Hematopoietic multipotent progenitor cell treated with erythropoietin and hydrocortisone succinate and interleukin-3 and kit ligand, for 6 days (in vitro differentiated cells): ENCODE measurements around the gene DTD1.
A peak's percentile ranks its signal among the peaks of the same experiment; 100 is the strongest.

ENCODE experiments used
- DNase-seq: peaks from one replicate; pipeline ENCODE4 v3.0.0-alpha.2; 2015

Gene DTD1

DNA sequence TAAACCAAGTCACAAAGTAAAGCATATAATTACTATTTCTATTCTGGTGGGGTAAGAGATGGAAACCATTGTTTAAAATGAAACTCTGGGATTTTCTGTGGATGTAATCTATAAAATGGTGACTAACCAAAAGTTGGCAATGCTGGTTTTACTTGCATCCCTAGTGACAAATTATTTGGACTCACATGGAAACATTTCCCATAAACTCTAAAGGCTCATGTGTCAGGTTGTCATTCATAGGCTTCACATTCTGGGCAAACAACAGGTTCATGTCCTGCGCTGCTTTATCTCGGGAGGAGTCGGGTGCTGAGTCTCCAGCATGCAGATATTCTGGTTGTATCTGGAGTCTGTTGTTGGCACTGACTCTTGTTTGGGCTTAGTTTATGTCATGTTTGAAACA is 127.7 kb downstream of the DTD1 start:
- DNase-seq = no peak

GRCh38 chr20:18717062-18717461 is 129.2 kb downstream of the DTD1 start:
- no peak for DNase-seq

- DNase-seq = peak; percentile 8
Observed at GRCh38 chr20:18718129-18718528, 130.3 kb downstream of the DTD1 start.

DNA sequence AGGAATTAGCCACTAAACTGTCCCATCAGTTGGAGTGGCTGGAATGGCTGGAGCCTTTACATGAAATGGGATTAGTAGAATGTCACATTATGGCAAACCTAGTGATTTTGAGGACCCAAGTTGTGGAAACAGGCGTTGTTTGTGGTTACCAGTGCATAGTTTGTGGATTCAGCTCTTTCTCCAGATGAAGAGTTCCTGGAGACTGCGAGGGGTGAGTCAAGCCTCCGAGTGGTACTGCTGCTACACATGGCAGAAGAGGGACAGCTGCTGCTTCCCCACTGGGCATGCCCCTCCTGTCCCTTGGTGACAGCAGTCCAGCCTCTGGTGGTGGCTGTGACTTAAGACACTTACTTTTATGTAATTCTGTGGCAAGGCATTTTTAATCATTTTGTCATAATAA is 131.6 kb downstream of the DTD1 start:
- DNase-seq = no peak

DNA sequence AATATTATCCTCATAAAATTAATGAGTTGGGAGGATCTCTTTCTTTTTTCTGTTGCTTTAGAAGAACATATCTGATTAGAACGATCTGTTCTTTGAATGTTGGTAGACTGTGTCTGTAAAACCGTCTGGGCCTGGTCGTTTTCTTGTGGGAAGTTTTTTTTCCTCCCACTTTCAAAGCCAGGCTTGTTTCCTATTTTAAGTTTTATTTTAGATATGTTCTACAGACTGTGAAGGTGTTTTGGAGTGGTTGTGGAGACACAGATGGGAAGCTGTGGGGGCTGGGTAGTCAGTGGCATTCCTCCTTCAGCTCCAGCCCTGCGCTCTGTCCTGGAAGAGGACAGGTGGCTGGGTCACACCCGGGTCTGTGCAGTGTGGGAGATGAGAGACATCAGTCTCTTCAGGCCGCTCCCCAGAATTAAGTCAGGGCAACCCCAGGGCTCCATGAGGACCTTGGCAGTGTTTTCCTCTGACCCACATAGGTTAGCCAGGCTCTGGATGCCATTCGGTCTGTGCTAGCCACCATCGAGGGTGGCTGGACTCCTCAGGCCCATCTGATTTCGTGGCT is 133.8 kb downstream of the DTD1 start:
- DNase-seq = no peak

DNA sequence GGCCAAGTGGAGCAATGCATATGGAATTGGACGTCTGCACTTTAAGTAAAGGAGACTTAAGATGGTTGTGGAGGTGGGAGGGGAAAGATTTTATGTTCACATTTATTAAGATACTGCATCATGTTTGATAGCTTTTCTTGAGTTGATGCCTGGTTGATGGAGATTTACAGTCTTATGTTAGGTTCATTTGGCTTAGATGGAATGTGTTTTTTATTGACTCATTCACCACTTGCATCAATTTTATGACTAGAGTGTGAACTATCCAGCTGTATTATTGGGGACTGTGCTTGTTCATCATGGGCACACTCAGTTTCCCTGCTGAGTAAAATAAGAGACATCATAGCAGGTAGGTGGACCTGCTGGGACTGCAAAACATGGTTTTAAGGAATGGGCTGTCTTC is 134.5 kb downstream of the DTD1 start:
- DNase-seq = no peak

- DNase-seq = no peak
Observed at GRCh38 chr20:18724077-18724476, 136.2 kb downstream of the DTD1 start.

GRCh38 chr20:18724788-18725464 is 137.1 kb downstream of the DTD1 start:
- DNase-seq = no peak

- no peak for DNase-seq
Observed at GRCh38 chr20:18727032-18727508, 139.2 kb downstream of the DTD1 start.

DNA sequence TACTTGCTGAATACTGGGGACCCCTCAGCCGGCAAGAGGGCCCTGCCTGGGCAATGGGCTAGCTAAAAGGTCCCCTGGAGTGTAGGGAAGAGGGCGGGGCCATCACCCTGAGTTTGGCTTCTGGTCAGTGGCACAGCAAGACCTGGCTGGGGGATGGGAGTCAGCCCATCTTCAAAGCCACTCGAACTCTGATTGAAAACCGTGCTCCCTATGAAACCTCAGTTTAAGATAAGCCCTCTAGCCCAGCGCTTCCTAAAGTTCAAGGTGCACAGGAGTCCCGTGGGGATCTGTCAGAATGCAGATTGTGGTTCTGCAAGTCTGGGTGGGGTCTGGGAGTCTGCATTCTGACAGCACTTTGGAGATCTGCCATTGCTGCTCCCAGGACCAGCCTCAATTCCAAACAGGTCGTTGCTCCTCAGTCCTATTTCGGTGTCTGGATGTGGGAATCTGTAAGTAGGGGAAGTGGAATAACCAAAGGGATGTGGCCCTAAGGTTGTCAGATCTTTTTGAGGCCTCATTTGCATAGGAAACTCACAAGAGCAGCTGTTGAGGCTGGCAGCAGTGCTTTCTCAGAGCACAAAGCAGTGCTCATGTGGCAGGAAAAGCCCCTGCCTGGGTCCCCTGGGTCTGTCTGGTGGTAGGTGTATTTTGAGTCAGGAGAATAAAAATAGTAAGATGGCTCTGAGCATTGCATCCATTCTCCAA is 140.5 kb downstream of the DTD1 start:
- DNase-seq = no peak

GRCh38 chr20:18728870-18729224 is 141.0 kb downstream of the DTD1 start:
- DNase-seq = no peak

DNA sequence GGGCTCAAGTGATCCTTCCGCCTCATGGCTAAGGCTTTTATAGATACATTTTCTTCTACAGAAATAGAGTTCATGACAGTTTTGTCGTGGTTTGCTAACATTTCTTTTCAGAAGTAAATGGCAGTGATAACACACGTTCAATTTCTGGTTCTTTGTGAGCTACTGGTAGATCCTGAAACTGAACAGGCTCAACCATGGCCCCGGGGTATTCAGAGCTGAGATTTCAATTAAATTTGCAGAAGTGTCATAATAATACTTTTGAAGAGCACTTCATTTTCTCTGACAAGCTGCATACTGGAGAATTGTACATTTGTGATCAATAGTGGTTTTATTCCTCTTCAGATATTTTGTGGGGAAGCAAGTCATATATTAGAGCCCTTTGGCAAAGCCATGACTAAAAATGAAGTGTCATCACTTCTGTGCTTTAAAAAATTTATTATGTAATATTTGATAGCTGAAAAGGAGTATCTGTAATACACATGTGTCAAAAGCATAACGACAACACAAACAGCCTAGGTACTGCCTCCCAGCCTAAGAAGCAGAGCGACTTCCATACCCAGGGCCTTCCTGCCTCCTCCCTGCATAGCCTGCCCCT is 141.5 kb downstream of the DTD1 start:
- DNase-seq = no peak

DNA sequence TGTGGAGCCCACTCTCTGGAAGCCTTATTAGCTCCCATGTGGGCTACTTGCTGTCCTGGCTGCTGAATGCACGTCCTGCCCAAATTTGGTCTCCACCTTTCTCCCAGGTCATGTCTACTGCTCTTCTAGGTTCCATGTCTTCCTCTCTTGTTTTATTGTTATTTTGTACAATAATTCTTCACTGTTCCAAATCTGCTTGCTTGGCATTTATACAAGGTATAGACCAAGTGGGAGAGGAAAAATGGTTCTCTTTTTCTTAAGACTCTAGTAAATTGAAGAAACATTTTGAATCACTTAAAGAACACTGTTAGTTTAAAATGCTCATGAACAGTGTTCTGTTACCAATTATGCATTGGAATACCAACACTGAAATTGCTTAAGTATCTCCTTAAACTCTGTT is 144.1 kb downstream of the DTD1 start:
- DNase-seq = no peak

GRCh38 chr20:18734525-18735189 is 146.8 kb downstream of the DTD1 start:
- no peak for DNase-seq

- no peak for DNase-seq
Observed at GRCh38 chr20:18737140-18737539, 149.3 kb downstream of the DTD1 start.

- peak; percentile 83 for DNase-seq
Observed at GRCh38 chr20:18738055-18738454, 150.2 kb downstream of the DTD1 start.

- DNase-seq = no peak
Observed at GRCh38 chr20:18738888-18739287, 151.0 kb downstream of the DTD1 start.

GRCh38 chr20:18739751-18740166 is 151.9 kb downstream of the DTD1 start:
- no peak for DNase-seq

GRCh38 chr20:18740726-18741125 is 152.9 kb downstream of the DTD1 start:
- no peak for DNase-seq

DNA sequence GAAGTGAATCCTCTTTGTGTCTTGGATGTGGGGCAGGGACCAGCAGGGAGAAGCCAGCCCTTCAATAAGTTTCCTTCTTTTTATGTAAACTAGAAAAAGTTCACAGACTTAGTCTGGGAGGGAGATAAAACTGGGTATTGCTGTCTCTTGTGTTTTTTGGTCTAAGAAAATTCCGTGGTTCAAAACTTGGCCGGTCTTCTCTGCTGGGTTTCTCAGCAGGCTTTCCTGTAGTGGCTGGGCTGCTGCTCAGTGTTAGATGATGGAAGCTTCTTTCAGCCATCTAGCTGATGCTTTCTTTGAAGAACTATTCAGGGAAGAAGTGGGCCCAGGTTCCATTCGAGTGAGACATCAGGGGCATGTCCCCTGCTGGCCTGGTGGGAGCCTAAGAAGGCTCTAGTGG is 155.0 kb downstream of the DTD1 start:
- DNase-seq = no peak

GRCh38 chr20:18743665-18744440 is 156.0 kb downstream of the DTD1 start:
- no peak for DNase-seq

- DNase-seq = no peak
Observed at GRCh38 chr20:18747090-18747489, 159.2 kb downstream of the DTD1 start.

DNA sequence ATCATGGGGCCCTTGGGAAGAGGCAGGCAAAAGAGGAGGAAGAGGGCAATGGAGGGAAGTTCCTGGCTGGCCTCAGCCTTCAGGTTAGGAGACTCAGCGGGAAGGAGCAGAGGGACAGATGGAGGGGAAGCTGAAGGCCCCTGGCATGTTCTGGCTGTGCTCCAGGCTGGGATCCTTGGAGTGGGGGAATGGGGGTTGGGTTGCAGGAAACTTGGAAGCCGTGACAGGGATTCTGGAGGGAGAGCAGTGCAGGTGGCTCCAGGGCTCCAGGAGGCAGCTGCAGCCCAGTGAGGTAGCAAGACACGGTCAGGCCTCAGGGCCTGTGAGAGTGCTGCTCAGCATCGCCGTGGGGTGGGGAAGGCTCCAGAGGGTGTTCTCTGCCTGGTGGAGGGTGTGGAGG is 161.1 kb downstream of the DTD1 start:
- no peak for DNase-seq
